Measurements from ENCODE around the gene SLC30A7.

GRCh38 chr1:100891380-100891779 lies 4.5 kb upstream of the SLC30A7 start:
- TF ChIP-seq CTCF (IDR thresholded peaks at IDR 0.05; ENCODE audit: low read depth, low read length) (no peak), EZH2phosphoT487 (IDR thresholded peaks at IDR 0.05; ENCODE audit: low read depth) (no peak)
